Breast epithelium (tissue), 4 donors: ENCODE measurements around the gene STK36. TPM values are rescaled to one million over a fixed set of nuclear protein-coding genes. Genes with fewer than 3 reads are reported as not detected.
"Not testable (repeated sequence)": the region's sequence is repeated elsewhere in the genome, so short reads cannot be mapped to it uniquely, and the experiment has no call there.

Experiments
- DNase-seq, 2 donors: peaks; one replicate each; pipeline ENCODE4 v3.0.0-alpha.2; 2019; ENCODE audit warnings: low spot score in 2 of 2
- H3K27ac ChIP-seq, 2 donors: fragments of 200-600 bp; sonication (generic) in 1 of 2; one replicate each; pipeline ENCODE4 v1.5.1; 2016 to 2019; ENCODE audit warnings: mild to moderate bottlenecking in 1 of 2
- H3K27me3 ChIP-seq, 2 donors: fragments of 200-600 bp; sonication (generic) in 1 of 2; one replicate each; pipeline versions ENCODE4 v1.5.1 to v1.6.0; 2017 to 2019; ENCODE audit warnings: control low read depth in 1 of 2, mild to moderate bottlenecking in 1 of 2
- H3K36me3 ChIP-seq: fragments of 200-600 bp; one replicate; pipeline ENCODE4 v1.5.1; 2019
- H3K4me1 ChIP-seq, 2 donors: fragments of 200-600 bp; sonication (generic); one replicate each; pipeline ENCODE4 v1.5.1; 2016 to 2019; ENCODE audit warnings: control low read depth in 1 of 2
- H3K4me3 ChIP-seq, 3 donors: fragments of 200-600 bp; sonication (generic); 1 replicate in 2 of 3; 2 replicates in 1 of 3; pipeline ENCODE4 v1.5.1; 2016 to 2019; ENCODE audit warnings: mild to moderate bottlenecking in 3 of 3, moderate library complexity in 2 of 3
- H3K9me3 ChIP-seq, 2 donors: fragments of 200-600 bp; sonication (generic) in 1 of 2; one replicate each; pipeline ENCODE4 v1.5.1; 2016 to 2019; ENCODE audit warnings: control low read depth in 1 of 2
- CTCF ChIP-seq, 3 donors: fragments of 450-650 bp; IDR thresholded peaks; one replicate each; pipeline ENCODE4 v1.5.1; 2016 to 2017; ENCODE audit warnings: antibody characterized with exemption in 3 of 3, mild to moderate bottlenecking in 3 of 3, moderate library complexity in 3 of 3
- POLR2A ChIP-seq: fragments of 450-650 bp; IDR thresholded peaks from one replicate; pipeline ENCODE4 v1.6.1; 2016; ENCODE audit warnings: antibody characterized with exemption, mild to moderate bottlenecking, moderate library complexity
- POLR2AphosphoS5 ChIP-seq, 3 donors: sonication (generic); formaldehyde crosslinking; IDR thresholded peaks; one replicate each; pipeline ENCODE4 v1.6.1; 2017; ENCODE audit warnings: antibody characterized with exemption in 3 of 3
- intact Hi-C: fragments of 100-400 bp; cut with DNase I; formaldehyde crosslinking; loops from one replicate; pipeline ENCODE4 v1.15.1; 2023; ENCODE audit warnings: low total_unique reads
- total RNA-seq, 3 donors: library from RNA; depleted of rRNA; stranded (reverse); fragments of >200 nt; gene quantifications; one replicate each; pipeline ENCODE4 v1.1.0, GENCODE V29; 2016

Gene STK36
- total RNA-seq, 3 donors from 2014 or later = 22.2 to 78.0 (median 35.7) TPM

DNA sequence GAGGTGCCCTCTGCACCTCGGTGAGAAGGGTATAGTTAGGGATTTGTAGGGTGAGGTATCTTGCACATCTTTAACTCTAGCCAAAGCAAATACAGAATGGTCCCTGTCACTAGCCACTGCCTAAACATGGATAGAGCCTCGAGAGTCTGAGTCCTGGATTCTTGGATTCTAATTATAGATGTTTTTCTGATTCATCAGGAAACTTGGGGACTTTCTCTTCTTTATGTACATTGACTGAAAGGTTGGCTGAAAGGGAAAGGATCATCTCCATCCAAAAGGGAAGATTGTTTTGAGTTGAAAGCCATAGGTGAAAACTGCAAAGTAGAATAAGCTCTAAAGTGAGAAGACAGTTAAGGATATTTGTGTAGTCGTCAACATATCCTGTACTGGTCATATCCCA lies 8.2 kb downstream of the STK36 start:
- intact Hi-C loops = no loop called here
- Histone ChIP-seq H3K27me3 (no peaks in the 10 kb centered on the region), H3K27ac (no peak overlapping the region), H3K9me3 (no peaks in the 10 kb centered on the region), H3K36me3 (no peaks in the 10 kb centered on the region), H3K4me3 (no peak overlapping the region), H3K4me1 (no peaks in the 10 kb centered on the region)
- TF ChIP-seq CTCF (IDR thresholded peaks at IDR 0.05) = no peak
- TF ChIP-seq POLR2A = no peak
- DNase-seq = no peak

DNA sequence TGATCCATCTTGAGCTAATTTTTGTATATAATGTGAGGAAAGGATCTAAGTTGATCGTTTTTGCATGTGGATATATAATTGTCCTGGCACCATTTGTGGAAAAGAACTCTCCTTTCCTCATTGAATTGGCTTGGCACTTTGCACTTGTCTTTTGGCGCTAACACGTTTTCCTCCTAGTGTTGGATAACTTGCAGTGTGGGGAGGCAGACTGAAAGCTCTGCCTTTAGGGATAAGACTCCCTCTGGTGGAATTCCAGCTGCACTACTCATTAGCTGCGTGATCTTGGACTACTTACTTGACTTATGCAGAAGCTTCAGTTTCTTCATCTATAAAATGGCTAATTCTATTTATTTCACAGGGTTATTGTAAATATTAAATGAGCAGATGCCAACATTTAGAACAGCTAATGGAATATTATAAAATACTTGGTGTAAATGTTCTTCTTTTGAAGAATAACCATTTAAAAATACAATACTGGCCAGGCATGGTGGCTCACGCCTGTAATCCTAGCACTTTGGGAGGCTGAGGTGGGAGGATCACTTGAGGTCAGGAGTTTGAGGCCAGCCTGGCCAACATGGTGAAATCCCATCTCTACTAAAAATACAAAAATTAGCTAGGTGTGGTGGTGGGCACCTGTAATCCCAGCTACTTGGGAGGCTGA lies 15.6 kb downstream of the STK36 start:
- H3K4me3 ChIP-seq, H3K4me1 ChIP-seq, H3K27me3 ChIP-seq, H3K9me3 ChIP-seq, H3K36me3 ChIP-seq, intact Hi-C loops, H3K27ac ChIP-seq: not testable (repeated sequence)
- TF ChIP-seq CTCF (IDR thresholded peaks at IDR 0.05) (peak; percentile 56 to 78 (median 72)), POLR2AphosphoS5 (IDR thresholded peaks at IDR 0.05) (peak in 1 of 3 donors; percentile 18)
- DNase-seq = peak in 1 of 2 donors; percentile 51

- Histone ChIP-seq H3K9me3 (no peaks in the 10 kb centered on the region), H3K4me1 (no peaks in the 10 kb centered on the region), H3K36me3 (no peaks in the 10 kb centered on the region), H3K27ac (no peak overlapping the region), H3K4me3 (no peak overlapping the region), H3K27me3 (no peaks in the 10 kb centered on the region)
- no peak for TF ChIP-seq POLR2A
- no peak for TF ChIP-seq POLR2AphosphoS5 (IDR thresholded peaks at IDR 0.05)
- TF ChIP-seq CTCF (IDR thresholded peaks at IDR 0.05) = no peak
- no peak for DNase-seq
- intact Hi-C loops = no loop called here
Observed at GRCh38 chr2:218691234-218691633, 19.3 kb downstream of the STK36 start.

DNA sequence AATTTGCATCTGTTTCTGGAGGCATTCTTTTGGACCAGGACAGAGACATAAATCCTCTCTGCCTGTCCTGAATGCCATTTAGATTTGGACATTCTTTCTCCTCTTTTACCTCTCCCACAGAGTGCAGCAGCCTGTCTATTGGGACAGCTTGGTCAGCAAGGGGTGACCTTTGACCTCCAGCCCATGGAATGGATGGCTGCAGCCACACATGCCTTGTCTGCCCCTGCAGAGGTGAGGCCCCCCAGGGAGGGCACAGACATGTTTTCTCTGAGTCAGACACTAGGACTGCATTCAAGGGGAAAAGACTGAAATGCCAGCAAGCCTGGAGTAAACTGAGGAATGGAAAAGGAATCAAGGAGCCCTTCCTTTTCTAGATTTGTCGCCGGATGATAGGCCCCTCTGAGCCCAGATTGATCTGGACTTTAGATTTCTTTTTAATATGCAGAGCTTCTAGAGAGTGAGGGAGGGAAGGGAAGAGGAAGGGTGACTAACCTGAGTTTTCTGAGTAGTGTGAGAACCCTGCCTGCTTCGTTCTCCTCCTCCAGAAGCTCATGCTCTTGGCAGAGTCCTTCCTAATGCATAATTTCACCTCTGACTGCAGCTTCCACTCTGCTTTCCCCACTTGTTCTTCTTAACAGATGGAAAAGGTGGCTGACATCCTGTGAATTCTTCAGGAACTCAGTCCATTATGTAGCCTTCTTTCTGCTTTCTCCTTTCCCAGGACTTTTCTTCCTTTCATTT lies 22.7 kb downstream of the STK36 start:
- no peak overlapping the region for H3K27ac ChIP-seq
- TF ChIP-seq CTCF (IDR thresholded peaks at IDR 0.05) (no peak), POLR2A (no peak)
- no peaks in the 10 kb centered on the region for H3K9me3 ChIP-seq
- intact Hi-C loops = no loop called here
- DNase-seq = no peak
- H3K36me3 ChIP-seq = no peaks in the 10 kb centered on the region
- no peaks in the 10 kb centered on the region for H3K27me3 ChIP-seq
- no peak overlapping the region for H3K4me3 ChIP-seq
- no peaks in the 10 kb centered on the region for H3K4me1 ChIP-seq

DNA sequence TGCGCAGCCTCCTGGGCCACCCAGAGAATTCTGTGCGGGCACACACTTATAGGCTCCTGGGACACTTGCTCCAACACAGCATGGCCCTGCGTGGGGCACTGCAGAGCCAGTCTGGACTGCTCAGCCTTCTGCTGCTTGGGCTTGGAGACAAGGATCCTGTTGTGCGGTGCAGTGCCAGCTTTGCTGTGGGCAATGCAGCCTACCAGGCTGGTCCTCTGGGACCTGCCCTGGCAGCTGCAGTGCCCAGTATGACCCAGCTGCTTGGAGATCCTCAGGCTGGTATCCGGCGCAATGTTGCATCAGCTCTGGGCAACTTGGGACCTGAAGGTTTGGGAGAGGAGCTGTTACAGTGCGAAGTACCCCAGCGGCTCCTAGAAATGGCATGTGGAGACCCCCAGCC lies 27.0 kb downstream of the STK36 start:
- intact Hi-C loops = no loop called here
- no peak for TF ChIP-seq CTCF (IDR thresholded peaks at IDR 0.05)
- no peak for DNase-seq
- Histone ChIP-seq H3K9me3 (no peaks in the 10 kb centered on the region), H3K36me3 (no peaks in the 10 kb centered on the region), H3K27ac (no peak overlapping the region), H3K27me3 (no peaks in the 10 kb centered on the region), H3K4me3 (no peak overlapping the region), H3K4me1 (no peaks in the 10 kb centered on the region)
